Esophagus squamous epithelium (tissue), 4 donors: ENCODE measurements around the gene SLC44A1.

Experiments
- CTCF ChIP-seq, 6 experiments: fragments of 450-650 bp in 4 of 6; fragments of 200-600 bp in 2 of 6; sonication (generic) in 2 of 6; IDR thresholded peaks; one replicate each; pipeline ENCODE4 v1.5.1; 2016 to 2019; ENCODE audit warnings: antibody characterized with exemption in 6 of 6, mild to moderate bottlenecking in 4 of 6, moderate library complexity in 4 of 6
- POLR2A ChIP-seq, 4 donors: fragments of 450-650 bp; IDR thresholded peaks; one replicate each; pipeline ENCODE4 v1.6.1; 2017; ENCODE audit warnings: antibody characterized with exemption in 4 of 4, mild to moderate bottlenecking in 4 of 4, moderate library complexity in 3 of 4

GRCh38 chr9:105236261-105236660 is 8.2 kb upstream of the SLC44A1 start:
- TF ChIP-seq CTCF (IDR thresholded peaks at IDR 0.05) (no peak), POLR2A (IDR thresholded peaks at IDR 0.05) (no peak)
